ENCODE results near the gene M1AP.
"Not testable (repeated sequence)": the region's sequence is repeated elsewhere in the genome, so short reads cannot be mapped to it uniquely, and the experiment has no call there.

M1AP gene

DNA sequence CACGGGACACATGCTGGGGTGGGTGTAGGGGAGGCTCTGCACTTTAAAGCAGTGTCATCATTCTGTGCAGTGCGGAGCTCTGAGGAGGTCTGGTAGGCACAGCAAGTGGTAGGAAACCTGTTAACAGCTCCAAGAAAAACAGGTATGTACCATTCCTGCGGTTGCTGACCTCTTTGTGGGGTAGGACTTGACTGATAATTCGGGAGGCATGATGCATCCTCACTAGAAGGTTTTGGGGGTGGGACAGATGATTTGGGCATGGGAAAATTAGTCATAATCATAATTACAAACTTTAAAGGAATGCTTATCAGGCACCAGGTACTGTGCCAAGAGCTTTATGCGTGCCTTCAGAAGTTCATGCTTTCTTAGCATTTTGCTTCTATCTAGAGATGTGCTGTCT is 83.9 kb downstream of the M1AP start:
- DNase-seq (ENCODE audit: low read depth in 2 of 2): no peak

DNA sequence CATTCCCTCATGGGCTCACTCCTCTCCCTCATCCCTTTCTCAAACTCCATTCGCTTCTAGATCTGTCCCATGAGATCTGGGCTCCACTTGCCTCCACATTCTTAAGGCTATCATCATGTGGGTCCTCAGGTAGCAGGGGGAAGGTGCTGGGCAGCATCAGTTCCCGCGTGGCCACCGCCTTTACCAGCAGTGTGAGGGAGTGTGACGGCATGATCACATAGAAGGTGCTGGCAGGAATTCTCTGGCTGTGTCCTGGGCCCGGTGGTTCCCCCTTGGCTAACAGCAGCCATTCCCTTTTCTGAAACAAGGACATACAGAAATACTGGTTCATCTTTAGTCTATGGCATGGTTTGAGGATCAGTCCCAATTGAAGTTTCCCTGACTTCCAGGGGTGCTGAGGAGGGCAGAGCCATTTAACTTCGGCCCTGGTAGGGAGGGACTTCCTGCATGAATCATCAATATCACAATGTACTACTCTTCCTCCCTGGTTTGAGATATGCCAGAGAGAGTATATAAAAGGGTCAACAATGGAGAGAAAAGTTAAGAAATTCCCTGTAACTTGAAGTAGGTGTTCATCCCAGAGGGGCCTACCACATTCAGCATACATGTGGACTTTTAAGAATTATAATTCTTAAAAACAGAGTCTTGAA is 85.9 kb downstream of the M1AP start:
- DNase-seq (ENCODE audit: low read depth in 2 of 2): no peak

DNA sequence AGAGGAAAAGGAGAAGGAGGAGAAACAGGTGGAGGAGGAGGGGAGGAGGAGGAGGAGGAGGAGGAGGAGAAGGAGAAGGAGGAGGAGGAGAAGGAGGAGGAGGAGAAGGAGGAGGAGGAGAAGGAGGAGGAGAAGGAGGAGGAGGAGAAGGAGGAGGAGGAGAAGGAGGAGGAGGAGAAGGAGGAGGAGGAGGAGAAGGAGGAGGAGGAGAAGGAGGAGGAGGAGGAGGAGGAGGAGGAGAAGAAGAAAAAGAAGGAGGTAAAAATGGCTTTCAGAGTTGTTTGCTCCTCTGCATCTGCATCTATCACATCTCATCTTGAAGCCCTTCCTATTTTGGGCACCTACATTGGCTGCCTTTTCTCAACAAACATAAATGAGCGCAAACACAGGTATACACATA is 87.1 kb downstream of the M1AP start:
- DNase-seq (ENCODE audit: low read depth in 2 of 2): not testable (repeated sequence)

DNA sequence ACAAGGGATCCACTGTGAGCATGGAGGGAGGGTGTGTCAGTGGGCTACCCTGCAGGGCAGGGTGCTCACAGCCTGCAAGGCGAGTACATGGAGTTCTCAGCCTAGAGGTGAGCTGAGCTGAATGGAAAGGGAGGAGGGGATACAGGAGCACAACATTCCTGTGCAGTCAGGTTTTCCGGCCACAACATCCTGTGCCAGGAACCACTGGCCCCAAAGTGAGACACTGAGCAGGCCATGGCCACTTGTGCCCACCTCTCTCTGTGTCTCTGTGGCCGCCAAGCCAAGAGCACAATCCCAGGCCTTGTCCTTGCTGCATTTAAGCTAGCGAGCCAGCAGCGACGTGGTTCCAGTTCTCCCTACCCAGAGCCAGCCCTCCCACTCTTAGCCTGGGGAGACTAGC is 87.5 kb downstream of the M1AP start:
- no peak for DNase-seq (ENCODE audit: low read depth in 2 of 2)

DNA sequence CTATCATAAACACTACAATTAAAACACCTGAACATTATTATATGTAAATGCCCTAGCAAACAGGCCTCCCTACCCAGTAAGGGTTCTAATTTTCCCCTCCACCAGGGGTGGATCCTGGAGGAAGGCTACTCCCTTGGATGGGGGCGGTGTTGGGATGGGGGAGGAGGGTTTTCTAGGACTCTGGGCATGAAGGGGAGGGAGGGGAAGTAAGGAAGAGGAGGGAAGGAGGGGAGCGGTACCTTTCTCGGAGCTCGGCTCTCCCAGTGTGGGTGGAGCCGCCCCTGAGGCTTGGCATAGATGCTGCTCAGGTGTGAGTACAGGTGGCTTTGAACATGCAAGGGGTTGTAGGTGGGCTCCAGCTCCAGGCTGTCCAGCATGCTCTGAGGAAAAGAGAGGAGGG is 88.2 kb downstream of the M1AP start:
- DNase-seq (ENCODE audit: low read depth in 2 of 2): no peak

DNA sequence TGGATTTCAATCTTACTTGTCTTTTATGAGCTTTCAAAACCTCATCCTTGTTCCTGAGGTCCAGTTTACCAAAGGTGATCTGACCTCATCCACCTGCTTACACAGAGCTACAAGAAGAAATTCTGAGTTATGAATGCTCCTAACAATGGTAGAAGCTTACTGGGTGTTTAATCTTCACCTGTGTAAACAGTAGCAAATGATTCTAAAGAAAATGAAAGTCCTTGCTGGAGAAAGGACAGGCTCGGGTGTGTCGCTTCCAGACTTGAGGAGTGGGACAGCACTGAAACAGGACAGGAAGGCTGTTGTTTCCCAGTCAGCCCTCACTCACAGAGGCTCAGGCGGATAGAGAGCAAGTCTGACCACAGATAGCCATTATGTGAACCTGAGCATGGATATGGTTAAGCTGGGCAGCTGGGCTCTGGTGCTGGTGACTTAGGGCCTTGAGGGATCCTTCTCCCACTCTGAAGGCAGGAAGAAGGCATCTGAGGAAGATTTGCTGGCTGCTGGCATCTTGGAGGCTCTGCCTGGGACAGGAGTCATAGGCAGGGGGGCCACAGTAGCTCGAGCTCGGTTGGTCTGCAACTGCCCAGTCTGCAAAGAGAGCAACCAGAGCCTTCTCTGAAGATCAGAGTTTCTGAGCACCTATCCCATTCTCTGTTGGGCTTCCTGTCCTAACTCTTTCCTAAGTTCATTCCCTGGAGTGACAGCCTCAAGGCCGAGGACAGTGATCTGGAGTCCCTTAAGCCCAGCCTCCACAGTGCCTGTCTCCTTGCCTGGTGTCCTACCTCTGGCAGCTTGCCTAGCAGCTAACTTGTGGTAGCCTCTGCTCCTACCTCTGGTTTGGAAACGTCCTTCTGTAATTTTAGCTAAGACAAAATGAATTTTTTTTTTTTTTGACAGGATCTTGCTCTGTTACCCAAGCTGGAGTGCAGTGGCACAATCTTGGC is 89.6 kb downstream of the M1AP start:
- no peak for DNase-seq (ENCODE audit: low read depth in 2 of 2)

DNA sequence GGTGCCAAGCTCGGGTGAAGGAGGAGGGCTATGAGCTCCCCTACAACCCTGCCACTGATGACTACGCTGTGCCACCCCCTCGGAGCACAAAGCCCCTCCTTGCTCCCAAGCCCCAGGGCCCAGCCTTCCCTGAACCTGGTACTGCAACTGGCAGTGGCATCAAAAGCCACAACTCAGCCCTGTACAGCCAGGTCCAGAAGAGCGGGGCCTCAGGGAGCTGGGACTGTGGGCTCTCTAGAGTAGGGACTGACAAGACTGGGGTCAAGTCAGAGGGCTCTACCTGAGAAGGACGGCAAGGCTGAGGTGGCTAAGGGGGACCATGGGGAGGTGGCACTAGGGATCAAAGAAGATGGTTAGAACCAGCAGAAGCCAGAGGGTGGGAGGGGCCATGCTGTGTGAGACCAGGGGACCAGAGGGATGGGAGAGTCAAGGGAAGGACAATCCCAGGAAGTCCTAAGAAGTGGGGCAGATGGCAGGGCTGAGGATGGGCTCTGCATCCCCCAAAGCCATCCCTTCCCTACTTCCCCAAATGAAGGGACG is 91.2 kb downstream of the M1AP start:
- no peak for DNase-seq (ENCODE audit: low read depth in 2 of 2)

DNA sequence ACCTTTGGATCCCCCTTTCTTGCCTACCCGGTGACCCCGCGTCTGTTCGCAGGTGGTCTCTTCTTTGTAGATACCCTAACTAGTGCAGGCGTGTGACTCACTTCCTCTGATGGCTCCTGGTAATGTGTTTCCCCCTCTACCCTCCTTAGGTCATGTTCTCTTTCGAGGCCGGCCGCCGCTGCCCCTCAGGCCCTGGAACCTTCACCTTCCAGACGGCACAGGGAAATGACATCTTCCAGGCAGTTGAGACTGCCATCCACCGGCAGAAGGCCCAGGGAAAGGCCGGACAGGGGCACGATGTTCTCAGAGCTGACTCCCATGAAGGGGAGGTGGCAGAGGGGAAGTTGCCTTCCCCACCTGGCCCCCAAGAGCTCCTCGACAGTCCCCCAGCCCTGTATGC is 92.0 kb downstream of the M1AP start:
- DNase-seq (ENCODE audit: low read depth in 2 of 2): no peak

DNA sequence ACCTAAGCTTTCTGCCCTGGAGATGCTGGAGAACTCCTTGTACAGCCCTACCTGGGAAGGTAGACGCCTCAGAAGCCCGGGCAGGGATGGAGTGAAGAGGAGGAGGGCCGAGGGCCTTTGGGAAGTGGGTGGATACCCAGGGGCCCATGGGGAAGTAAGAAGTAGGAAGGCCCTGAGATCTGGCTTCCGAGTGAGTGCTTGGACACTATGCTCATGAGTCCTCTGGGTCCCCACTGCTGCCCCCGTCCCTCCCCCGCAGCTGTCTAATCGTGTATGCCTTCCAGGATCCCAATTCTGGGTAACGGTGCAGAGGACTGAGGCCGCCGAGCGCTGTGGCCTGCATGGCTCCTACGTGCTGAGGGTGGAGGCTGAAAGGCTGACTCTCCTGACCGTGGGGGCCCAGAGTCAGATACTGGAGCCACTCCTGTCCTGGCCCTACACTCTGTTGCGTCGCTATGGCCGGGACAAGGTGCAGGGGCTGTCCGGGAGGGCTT is 92.5 kb downstream of the M1AP start:
- no peak for DNase-seq (ENCODE audit: low read depth in 2 of 2)

DNA sequence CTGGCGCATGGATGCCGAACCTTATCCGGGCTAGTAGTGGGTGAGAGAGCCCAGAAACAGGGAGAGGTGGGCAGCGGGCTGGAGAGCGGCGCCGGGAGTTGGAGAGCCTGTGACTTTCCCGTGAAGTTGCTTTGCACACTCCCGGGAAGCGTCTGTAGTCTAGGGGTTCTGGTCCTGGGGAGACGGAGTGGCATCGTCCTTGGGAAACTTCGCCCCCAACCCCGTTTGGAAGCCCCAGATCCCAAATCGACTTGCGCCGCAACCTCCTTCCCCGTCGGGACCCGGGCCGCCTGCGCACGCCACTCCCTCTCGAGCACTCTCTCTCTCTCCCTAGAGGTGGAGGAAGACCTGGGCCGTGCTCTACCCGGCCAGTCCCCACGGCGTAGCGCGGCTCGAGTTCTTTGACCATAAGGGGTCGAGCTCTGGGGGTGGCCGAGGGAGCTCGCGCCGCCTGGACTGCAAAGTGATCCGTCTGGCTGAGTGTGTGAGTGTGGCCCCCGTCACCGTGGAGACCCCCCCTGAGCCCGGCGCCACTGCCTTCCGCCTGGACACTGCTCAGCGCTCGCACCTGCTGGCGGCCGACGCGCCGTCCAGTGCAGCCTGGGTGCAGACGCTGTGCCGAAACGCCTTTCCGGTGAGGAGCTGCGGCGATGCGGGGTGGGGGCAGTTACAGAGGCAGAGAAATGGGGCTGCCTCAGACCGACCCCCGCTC is 93.2 kb downstream of the M1AP start:
- DNase-seq (ENCODE audit: low read depth in 2 of 2): peak in 1 of 2 donors; percentile 25

DNA sequence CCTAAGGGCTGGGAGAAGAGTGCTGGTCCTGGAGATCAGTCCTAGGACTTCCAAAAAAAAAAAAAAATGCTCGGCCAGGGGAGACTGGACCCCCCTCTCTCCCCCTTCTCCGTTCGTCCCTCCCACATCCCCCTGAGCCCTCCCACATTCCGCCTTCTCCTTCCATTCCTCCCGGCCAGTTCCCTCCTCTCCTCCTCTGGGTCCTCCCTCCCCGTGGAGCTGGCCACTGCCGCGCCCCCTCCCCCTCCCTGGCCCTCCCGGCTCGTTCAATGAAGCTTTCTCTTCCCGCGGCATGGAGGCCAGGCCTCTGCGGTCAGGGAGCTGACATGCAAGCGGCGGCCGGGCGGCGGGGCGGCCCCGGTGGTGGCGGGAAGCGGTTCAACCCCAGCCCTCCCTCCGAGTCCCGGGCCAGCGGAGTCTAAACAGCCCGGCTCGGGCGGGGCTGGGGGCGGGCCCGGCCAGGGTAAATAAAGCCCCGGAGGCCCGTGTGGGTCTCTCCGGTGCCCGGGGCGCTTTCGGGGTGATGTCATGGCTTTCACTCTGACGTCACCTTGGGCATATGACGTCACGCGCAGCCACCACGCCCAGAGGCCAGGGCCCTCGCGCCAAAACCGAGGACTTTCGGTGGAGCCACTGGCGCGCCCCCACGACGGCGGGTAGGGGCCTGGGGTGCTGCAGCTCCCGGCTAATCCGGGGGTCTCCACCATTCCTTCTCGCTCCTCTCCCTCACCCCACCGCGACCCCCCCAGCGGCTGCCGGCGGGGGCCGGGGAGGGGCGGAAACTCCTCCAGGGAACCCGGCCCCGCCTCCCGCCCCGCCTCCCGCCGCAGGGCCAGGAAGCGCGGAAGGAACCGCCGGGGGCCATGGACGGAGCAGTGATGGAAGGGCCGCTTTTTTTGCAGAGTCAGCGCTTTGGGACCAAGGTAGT is 94.0 kb downstream of the M1AP start, which contains the start of the genes DOK1 and LOXL3:
DOK1 (plus strand) TSS at position 829 of the 928 bp plus-strand sequence; CDS start at position 864, 35 bp downstream.
LOXL3 (minus strand) TSS at position 51 of the 928 bp plus-strand sequence. CDS start 1,308 bp downstream, outside the sequence.
- DNase-seq (ENCODE audit: low read depth in 2 of 2): peak; percentile 59 to 73

DNA sequence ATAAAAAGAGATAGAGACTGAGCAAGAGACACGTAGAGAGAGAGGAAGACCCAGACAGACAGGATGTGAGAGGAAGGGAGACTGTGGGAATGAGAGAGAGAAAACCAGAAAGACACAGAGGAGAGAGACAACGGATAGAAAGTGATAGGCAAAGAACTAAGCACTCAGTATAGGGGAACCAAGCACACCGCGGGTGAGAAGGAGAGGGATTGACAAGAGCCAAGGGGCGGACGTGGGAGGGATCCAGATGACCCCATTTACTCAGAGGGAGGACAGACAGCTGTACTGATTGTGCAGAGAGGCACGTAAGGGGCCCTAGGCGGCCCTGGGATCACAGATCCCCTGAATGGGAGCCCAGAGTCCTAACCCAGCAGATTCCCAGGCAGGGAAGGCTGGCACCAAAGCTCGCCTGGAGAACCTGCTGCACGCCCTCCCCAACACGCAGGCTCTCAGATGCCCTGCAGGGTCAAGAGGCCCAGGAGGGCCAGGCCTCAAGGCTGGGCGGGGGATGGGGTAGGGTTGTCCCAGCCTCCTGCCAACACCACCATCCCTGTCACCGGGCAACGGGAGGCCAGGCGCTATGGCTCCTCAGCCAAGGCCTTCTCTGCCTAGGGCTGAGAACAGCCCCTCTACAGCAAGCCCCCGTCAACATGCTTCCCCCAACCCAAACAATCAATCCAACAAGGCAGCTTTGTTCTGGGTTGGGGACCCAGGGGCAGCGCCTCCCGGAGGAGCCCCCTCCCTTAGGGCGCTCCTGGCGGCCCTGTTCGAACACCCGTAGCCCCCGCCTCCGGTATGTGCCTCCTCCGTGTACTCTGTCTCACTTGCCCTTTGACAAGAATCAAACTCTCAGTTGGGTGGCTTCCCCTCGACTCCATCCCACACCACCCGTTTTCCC is 95.0 kb downstream of the M1AP start:
- no peak for DNase-seq (ENCODE audit: low read depth in 2 of 2)

DNA sequence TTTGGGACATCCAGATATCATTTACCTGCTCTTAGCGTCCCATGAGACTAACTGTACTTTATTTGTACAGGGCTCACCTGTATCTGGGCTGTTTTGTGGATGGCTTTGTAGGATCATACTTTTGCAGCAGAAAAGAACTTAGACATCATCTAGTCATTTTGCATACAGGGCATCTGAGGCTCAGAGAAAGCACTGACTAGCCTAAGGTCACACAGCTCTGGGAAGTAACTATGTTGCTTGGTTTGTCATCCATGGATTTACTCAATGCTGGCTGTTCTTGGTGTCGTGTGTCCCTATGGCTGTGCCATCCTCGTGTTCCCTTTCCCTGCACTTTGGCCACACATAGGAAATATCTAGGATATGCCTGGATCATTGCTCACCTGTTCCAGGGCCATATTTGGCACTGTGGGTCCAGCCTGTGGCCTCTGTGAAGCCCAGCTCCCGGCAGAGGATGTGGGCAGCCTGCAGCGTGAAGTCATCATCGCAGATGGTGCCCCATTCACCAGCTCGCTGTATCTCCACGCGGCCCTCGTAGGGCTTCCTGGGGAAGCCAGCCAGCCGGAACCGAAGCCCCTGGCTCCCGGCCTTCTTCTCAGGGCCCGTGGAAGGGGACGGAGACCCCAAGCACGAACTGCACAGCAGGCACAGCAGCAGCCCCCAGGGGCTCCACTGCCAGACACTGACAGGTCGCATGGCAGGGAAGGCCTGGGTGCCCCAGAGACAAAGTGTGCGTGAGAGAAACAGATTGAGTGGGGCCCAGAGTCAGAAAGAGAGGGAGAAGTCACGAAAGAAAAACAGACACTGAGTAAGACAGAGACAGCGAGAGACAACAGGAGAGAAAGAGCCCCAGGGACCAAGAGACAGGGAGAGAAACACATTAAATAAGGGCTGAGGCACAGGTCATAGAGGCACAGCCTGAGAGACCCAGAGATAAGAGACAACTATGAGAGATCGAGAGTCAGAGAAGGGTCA is 95.9 kb downstream of the M1AP start:
- DNase-seq (ENCODE audit: low read depth in 2 of 2): no peak

DNA sequence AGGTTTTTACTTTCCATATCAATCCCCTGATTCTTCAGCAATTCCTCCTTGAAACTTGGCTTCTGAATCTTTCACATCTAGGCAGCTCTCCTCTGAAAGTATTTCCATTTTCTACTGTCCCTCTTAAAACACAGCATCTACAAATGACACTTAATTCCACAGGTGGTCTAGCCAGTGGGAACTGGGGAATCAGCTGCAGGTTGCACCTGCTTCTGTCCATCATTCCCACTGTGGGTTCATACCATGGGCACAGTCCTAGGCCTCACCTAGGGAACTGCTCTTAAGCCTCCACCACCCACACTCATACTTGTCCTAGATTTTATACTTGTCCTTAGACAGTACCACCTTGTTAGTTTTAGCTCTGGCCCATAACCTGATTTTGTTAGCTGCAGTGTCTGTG is 96.6 kb downstream of the M1AP start:
- DNase-seq (ENCODE audit: low read depth in 2 of 2): no peak

DNA sequence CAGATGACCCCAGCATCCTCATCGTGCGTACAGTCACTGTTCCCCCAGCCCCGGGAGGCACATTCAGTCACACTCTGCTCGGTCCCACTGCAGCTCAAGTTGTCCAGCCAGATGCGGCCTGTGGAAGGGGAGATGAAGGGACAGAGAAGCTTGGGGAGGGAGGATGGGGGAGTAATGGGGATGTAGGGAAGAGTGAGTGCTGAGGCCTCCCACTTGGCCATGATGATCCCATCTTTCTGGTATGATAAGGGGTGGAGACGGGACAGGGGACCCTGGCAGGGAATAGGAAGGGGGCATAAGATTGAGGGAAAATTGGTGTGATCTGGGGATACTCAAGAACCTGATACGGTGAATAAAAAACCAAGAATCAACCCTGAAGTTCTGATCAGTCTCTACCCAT is 97.9 kb downstream of the M1AP start:
- no peak for DNase-seq (ENCODE audit: low read depth in 2 of 2)

DNA sequence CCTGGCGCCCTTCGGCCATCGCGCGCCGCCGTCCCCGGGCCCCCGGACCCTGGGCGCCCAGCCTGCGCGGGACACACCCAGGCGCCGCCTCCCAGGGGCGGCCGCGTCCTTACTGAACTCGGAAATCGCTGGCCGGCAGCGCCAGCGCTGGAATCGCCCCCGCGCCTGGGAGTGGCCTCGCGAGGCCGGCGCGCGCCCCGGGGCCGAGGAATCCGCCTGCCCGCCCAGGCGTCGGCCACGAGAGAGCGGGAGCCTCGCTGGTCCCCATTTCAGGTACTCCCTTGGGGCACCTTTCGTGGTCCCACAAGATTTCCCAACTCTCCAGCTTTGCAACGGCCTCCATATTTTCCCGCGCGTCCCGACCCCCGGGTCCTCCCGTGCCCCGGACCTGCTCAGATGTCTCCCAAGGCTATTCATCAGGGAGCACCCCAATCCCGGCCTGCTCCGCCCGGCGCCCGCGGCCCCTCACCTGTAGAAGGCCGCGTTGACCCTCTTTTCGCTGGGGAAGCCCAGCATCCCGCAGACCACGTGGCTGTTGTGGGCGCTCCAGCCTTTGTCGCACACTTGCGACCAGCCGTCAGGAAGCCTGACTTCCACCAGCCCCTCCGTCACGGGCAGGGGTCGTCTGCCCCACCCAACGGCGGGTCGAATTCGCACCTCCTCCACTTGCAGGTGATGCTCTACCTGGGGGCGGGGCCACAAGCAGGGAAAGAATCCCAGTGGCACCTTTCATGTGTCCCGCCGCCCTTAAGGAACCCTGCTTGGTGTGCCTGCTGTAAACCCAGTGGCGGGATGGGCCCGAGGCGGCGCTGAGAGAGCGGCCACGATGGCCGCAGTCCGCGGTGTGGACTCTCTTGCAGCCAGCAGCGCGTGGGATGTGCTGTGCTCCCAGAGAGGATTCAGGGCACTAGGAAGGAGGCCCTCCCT is 99.0 kb downstream of the M1AP start:
- DNase-seq (ENCODE audit: low read depth in 2 of 2): no peak

DNA sequence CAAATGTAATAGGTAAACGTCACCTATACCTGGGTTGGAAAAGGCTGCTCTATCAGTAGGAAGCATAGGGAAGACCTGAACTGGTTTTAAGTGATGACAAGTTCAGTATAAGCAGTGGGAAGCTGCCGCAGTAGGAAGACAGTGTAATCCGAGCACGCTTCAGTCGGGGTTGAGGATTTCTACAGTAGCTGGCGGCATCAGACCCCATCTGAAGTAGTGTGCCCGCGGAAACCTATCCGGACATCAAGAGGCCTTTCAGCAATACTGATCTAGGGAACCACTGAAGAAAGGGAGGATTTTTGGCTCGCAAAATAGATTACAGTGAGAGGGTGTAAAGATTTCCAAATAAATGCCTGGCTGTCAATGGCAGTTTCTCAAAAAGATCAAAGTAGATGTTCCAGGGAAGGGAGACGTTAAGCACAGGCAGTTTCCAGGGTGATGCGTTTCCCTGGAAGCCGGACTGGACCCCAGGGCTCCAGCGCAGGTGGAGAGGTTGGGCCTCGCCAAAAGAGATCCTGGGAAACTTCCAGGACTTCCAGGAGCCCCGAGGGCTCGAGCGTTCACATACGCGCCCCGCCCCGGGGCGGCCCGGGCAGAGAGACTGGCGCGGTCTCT is 99.7 kb downstream of the M1AP start:
- DNase-seq (ENCODE audit: low read depth in 2 of 2): no peak
